SU-DHL-6 (cell line): ENCODE data around the gene CATSPER1.
A peak's percentile ranks its signal among the peaks of the same experiment; 100 is the strongest.

Source experiments
- H2AFZ ChIP-seq: fragments of 200-600 bp; sonication (generic); 2 replicates; pipeline ENCODE4 v1.6.1; 2014; ENCODE audit warnings: low read depth, mild to moderate bottlenecking, moderate library complexity, mixed read lengths, antibody characterized with exemption, low read length; ENCODE audit not compliant: severe bottlenecking
- H3F3A ChIP-seq: fragments of 200-600 bp; shearing (Covaris generic); 2 replicates; pipeline ENCODE4 v1.6.0; 2016; ENCODE audit warnings: antibody characterized with exemption, mild to moderate bottlenecking; ENCODE audit not compliant: insufficient read depth
- H3K27ac ChIP-seq: fragments of 200-600 bp; sonication (generic); 2 replicates; pipeline ENCODE4 v1.5.1; 2016; ENCODE audit warnings: low read depth, mild to moderate bottlenecking, low read length, moderate library complexity, mixed read lengths
- H3K27me3 ChIP-seq: fragments of 200-600 bp; sonication (generic), shearing (Covaris generic); 2 replicates; pipeline ENCODE4 v1.6.0; 2014; ENCODE audit warnings: mild to moderate bottlenecking, low read length
- H3K36me3 ChIP-seq: fragments of 200-600 bp; sonication (generic); 2 replicates; pipeline ENCODE4 v1.6.1; 2014; ENCODE audit warnings: mild to moderate bottlenecking, low read length, mixed read lengths
- H3K4me2 ChIP-seq: fragments of 300-600, 200-600 bp; shearing (Covaris generic), sonication (generic); 2 replicates; pipeline ENCODE4 v1.6.0; 2014; ENCODE audit warnings: low read length, low read depth, mild to moderate bottlenecking; ENCODE audit not compliant: poor library complexity, severe bottlenecking
- H3K4me3 ChIP-seq: fragments of 200-600 bp; sonication (generic); 2 replicates; pipeline ENCODE4 v1.5.1; 2014; ENCODE audit warnings: antibody characterized with exemption, low read length, mild to moderate bottlenecking, mixed read lengths; ENCODE audit not compliant: insufficient read depth, poor library complexity, severe bottlenecking
- H3K79me2 ChIP-seq: fragments of 200-600 bp; sonication (generic); 2 replicates; pipeline ENCODE4 v1.6.1; 2014; ENCODE audit warnings: mild to moderate bottlenecking, low read length, moderate library complexity; ENCODE audit not compliant: insufficient read depth
- H3K9ac ChIP-seq: fragments of 200-600 bp; sonication (generic); 2 replicates; pipeline ENCODE4 v1.7.0; 2014; ENCODE audit warnings: mild to moderate bottlenecking, low read length
- H3K9me2 ChIP-seq: fragments of 200-600 bp; sonication (generic); replicated peaks from 2 replicates; pipeline ENCODE4 v1.6.1; 2014; ENCODE audit warnings: low read length; ENCODE audit not compliant: insufficient read depth
- H3K9me3 ChIP-seq: fragments of 200-600 bp; sonication (generic); 2 replicates; pipeline ENCODE4 v1.6.1; 2014; ENCODE audit warnings: low read length, mixed read lengths; ENCODE audit not compliant: insufficient read depth
- H4K20me1 ChIP-seq: fragments of 200-600 bp; sonication (generic); 2 replicates; pipeline ENCODE4 v1.6.1; 2014; ENCODE audit warnings: low read depth, mild to moderate bottlenecking, antibody characterized with exemption, low read length, moderate library complexity, mixed read lengths
- CTCF ChIP-seq: fragments of 200-600 bp; sonication (generic); IDR thresholded peaks from one replicate; pipeline ENCODE4 v1.5.1; 2017; ENCODE audit warnings: antibody characterized with exemption, mild to moderate bottlenecking, low read length, moderate library complexity; ENCODE audit not compliant: insufficient read depth, poor library complexity, severe bottlenecking
- EZH2phosphoT487 ChIP-seq: fragments of 200-600 bp; sonication (generic), shearing (Covaris generic); conservative IDR thresholded peaks from 2 replicates; pipeline ENCODE4 v1.6.1; 2018; ENCODE audit warnings: mild to moderate bottlenecking, antibody characterized with exemption, low read length, moderate library complexity, mixed read lengths

CATSPER1 gene

GRCh38 chr11:66068154-66068821 lies 42.0 kb upstream of the CATSPER1 start:
- Histone ChIP-seq H3F3A (peaks cover 41% of the 10 kb centered on the region), H3K27me3 (no peaks in the 10 kb centered on the region), H3K9ac (no peak overlapping the region), H2AFZ (no peak overlapping the region), H3K79me2 (no peaks in the 10 kb centered on the region), H3K9me2 (no peaks in the 10 kb centered on the region), H3K9me3 (no peaks in the 10 kb centered on the region), H4K20me1 (no peaks in the 10 kb centered on the region), H3K4me3 (no peak overlapping the region), H3K36me3 (peaks cover 32% of the 10 kb centered on the region), H3K27ac (peak overlapping the region; percentile 70), H3K4me2 (no peak overlapping the region)
- TF ChIP-seq EZH2phosphoT487 (no peak), CTCF (peak; percentile 97)

- Histone ChIP-seq H2AFZ (no peak overlapping the region), H3K79me2 (no peaks in the 10 kb centered on the region), H3K9me3 (no peaks in the 10 kb centered on the region), H3K4me3 (no peak overlapping the region), H3K36me3 (peaks cover 37% of the 10 kb centered on the region), H3K4me2 (no peak overlapping the region), H3K9me2 (no peaks in the 10 kb centered on the region), H4K20me1 (no peaks in the 10 kb centered on the region), H3F3A (peaks cover 42% of the 10 kb centered on the region), H3K27me3 (no peaks in the 10 kb centered on the region), H3K27ac (no peak overlapping the region), H3K9ac (no peak overlapping the region)
- no peak for TF ChIP-seq EZH2phosphoT487
- no peak for TF ChIP-seq CTCF
Observed at GRCh38 chr11:66067640-66068039, 41.4 kb upstream of the CATSPER1 start.

- Histone ChIP-seq H3K27ac (no peak overlapping the region), H2AFZ (no peak overlapping the region), H3K27me3 (no peaks in the 10 kb centered on the region), H3F3A (peaks cover 35% of the 10 kb centered on the region), H3K9me3 (no peaks in the 10 kb centered on the region), H3K79me2 (no peaks in the 10 kb centered on the region), H3K4me2 (no peak overlapping the region), H3K9me2 (no peaks in the 10 kb centered on the region), H3K4me3 (no peak overlapping the region), H3K9ac (no peak overlapping the region), H4K20me1 (no peaks in the 10 kb centered on the region), H3K36me3 (peaks cover 44% of the 10 kb centered on the region)
- TF ChIP-seq EZH2phosphoT487 (no peak), CTCF (no peak)
Observed at GRCh38 chr11:66066751-66067150, 40.5 kb upstream of the CATSPER1 start.
